ENCODE results near the gene MAMLD1.

GRCh38 chrX:150508018-150508417, 144.9 kb downstream of the MAMLD1 start:
- no peak for TF ChIP-seq EZH2phosphoT487 (IDR thresholded peaks at IDR 0.05; ENCODE audit: low read depth, severe bottlenecking, unreplicated experiment)
- TF ChIP-seq, protein P1, sequence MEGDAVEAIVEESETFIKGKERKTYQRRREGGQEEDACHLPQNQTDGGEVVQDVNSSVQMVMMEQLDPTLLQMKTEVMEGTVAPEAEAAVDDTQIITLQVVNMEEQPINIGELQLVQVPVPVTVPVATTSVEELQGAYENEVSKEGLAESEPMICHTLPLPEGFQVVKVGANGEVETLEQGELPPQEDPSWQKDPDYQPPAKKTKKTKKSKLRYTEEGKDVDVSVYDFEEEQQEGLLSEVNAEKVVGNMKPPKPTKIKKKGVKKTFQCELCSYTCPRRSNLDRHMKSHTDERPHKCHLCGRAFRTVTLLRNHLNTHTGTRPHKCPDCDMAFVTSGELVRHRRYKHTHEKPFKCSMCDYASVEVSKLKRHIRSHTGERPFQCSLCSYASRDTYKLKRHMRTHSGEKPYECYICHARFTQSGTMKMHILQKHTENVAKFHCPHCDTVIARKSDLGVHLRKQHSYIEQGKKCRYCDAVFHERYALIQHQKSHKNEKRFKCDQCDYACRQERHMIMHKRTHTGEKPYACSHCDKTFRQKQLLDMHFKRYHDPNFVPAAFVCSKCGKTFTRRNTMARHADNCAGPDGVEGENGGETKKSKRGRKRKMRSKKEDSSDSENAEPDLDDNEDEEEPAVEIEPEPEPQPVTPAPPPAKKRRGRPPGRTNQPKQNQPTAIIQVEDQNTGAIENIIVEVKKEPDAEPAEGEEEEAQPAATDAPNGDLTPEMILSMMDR (IDR thresholded peaks at IDR 0.05; ENCODE audit: poor library complexity): no peak
- TF ChIP-seq EZH2 (IDR thresholded peaks at IDR 0.05; ENCODE audit: borderline replicate concordance): no peak
